GM21723 (cell line): Measurements from ENCODE around the gene PIEZO2.

ENCODE experiments used
- ATAC-seq: cut with Tn5 transposase; IDR thresholded peaks from one replicate; pipeline ENCODE4 v1.9.1; 2021; ENCODE audit warnings: mild to moderate bottlenecking, moderate library complexity; ENCODE audit not compliant: unreplicated experiment

PIEZO2 gene

GRCh38 chr18:11114653-11115052, 34.7 kb downstream of the PIEZO2 start:
- ATAC-seq = no peak

DNA sequence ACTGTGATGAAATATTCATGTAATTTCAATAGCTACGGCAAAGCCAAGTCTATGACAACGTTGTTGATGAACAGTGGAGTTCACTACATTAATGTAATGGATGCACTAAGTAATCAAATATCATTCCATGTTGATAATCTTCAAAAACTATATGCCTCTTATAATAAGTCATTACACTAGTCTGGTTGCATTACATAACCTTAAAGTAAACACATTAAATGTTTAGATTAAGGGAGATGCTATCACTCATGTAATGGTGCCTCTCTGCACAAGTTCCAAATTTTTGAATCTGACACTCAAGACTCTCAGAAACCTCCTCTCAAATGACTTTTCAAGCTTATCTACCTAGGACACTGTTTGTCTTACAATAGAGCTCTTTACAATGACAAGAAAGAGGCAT, 35.4 kb downstream of the PIEZO2 start:
- no peak for ATAC-seq

DNA sequence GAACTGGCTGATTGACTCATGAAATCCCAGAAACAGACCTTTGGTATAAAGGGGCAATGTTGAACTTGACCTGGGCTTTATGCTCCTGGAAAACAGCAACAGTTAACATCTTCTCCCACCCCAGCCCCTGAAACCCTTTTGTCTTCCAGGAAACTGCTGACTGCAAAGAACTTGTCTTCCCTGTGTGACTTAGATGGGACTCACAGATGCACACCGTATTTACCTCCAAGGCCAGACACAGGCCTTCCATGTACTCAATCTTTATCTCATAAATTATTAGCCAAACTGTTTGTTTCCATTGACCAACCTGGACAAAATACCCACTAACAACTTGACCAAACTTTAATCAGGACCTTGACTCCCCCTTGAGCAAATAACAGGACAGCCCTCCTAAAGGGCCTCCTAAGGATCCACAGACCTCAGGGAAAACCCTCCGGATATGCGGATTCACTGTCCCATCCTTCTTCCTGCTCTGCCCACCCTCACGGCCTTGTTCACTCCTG, 36.3 kb downstream of the PIEZO2 start:
- no peak for ATAC-seq

- ATAC-seq = no peak
These were observed 37.1 kb downstream of the PIEZO2 start for GRCh38 chr18:11112286-11112685.

DNA sequence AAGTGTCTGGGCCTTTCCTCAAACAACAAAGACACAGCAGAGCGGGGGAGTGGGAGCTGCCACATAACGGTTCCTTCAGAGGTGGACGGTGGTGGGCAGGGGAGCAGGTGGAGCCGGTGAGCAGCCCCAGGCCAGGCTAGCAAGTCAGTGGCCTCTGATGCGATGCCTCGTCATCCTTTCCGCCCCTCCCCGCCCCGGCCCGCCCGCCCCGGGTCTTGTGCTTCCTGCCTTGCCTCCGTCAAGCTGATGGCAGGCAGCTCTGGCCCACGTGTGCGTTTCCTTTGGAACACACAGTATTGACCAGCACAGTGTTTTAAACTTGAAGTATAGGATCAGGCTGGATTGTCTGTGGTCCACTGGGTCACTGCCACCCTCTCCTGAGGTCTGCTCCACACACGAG, 38.9 kb downstream of the PIEZO2 start:
- ATAC-seq = no peak

DNA sequence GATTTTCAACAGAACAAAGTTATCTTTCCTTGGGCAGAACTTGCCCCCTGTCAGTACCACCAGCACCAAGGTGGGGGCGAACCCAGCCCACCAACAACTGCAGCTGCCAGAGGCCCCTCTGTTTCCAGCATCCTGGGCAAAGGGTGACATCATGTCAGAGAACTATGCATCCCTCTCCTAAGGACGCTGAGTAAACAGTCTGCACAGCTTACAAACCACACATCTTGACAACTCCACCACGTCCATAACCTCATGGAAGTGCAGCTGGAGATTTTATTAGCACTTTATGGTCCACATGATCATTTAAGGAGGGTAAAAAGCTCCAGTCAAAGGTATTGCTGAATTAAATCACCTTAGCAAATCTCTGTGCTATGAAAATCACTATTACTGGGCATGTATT, 40.4 kb downstream of the PIEZO2 start:
- ATAC-seq = no peak

GRCh38 chr18:11106894-11107293, 42.5 kb downstream of the PIEZO2 start:
- ATAC-seq = no peak

GRCh38 chr18:11105463-11105862, 43.9 kb downstream of the PIEZO2 start:
- no peak for ATAC-seq

GRCh38 chr18:11104307-11104706, 45.1 kb downstream of the PIEZO2 start:
- ATAC-seq = no peak

DNA sequence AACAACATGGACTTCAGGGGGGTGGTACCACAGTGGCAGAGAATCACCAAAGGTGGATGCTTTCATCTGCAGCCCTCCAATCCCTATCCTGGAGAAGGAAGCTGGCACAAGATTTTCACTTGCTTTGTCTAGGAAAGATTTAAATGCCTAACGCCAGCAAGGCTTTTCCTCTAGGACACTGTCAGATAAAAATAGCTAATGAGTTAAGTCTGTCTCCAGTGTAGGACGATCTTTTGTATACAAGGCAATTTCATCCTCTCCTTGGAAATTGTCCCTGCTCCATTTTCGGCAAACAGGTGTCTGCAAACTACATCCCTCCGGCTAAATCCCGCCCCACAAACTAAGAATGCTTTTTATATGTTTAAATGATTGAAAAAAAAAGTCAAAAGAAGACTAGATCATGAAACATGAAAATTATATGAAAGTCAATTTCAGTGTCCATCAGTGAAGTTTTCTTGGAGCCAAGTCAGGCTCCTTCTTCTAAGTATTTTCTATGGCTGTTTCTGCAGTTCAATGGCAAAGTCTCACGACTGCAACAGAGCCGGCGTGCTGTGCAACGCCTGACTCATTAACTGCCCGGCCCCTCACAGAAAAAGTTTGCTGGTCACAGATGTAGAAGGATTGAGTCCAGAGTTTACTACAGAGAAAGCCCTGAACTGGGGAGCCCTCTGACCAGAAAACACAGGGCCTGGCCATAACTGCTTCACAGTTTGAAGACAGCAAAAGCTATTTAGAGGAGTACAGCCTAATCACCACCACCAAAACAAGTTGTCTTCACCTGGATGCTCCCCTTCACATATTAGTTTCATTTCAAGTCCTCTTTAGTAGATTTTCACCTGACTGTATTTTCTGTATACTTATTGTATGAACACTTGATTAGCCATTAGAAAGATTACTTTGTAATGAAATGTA, 52.3 kb downstream of the PIEZO2 start:
- ATAC-seq = no peak

DNA sequence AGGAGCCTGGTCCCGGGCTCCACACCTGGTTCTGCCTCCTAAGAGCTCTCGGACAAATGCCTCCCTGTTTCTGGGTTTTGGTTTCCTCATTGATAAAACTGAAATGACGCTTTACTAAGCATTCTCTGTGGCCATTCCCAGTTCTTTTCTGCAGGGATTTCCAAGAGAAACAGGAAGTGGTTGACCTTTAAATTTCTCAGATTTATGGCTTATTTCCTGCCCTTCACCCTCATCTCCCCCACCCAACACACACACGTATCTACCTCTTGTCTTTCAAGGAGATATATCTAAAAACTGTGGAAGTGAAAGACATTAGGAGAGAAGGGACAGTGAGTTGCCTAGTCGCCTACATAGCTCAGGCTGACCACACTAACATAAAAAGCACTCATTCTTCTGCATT, 53.0 kb downstream of the PIEZO2 start:
- ATAC-seq = no peak

GRCh38 chr18:11095674-11096293, 53.6 kb downstream of the PIEZO2 start:
- ATAC-seq = no peak

DNA sequence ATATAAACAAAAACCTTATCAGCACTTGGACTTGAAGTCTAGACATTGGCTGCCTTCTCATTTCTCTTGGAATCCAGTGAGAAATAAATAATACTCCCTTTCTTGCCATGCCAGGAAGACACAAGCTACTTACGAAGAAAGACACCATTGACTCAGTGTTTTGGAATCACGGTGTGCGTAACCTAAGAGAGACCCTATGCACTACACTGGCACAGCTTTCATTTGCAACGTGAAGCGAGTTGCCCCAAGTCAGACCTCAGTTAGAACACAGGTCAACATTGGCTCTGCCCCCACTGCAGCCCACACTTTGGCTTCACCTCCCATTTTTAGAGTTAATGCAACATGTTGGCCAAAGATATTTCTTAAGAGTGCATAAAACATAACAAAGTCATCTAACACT, 54.2 kb downstream of the PIEZO2 start:
- ATAC-seq = no peak

DNA sequence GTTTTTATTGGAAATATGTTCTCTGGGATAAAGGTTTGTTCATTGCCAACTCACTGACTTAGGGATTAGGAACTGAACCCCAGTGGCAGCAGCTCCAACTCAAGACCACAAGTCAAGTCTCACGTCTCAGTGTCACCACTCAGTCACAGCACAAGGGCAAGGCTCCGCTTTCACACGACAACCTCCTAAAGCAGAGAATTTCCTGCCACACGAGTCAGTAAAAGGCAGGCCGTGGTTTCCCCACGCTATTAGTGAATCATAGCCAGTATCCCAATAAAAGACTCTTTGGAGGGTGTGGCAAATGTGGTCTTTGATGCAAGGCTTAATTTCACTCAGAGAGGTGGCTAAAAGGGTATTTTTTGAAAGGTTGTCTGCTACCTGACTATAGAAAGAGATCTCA, 57.6 kb downstream of the PIEZO2 start:
- no peak for ATAC-seq

DNA sequence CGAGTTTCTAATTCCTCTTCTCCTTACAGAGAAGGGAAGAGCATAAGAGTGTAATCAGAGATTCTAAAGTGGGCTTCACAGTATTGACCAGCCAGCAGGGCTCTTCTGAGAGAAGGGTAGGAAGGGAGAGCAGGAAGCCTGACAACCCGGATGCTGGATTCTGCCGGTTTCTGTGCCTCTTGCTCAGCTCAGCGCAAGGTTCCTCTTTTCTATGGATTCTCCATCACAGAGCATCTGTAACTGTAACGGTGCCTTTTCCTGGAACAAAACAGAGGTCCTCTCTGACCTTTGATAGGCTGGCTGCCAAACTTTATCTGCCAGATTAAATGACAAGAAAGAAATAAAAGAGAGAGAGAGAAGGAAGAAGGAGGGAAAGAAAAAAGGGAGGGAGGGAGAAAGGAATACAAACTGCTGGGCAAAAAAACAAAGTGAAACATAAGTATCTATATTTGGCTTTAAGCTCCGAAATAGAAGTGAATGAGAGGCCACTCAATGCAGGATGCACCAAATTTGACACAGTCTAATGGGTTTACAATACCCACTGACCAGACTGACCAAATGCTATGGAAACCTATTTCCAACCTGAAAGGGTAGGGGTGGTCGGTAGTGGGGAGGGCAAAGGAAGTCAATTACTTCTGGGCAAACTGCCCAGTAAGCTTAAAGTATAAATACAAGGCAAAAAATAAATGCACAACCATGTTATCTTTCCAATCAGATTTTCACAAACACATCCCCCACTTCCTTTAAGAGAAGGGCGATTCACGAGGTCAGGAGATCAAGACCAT, 59.2 kb downstream of the PIEZO2 start:
- no peak for ATAC-seq

DNA sequence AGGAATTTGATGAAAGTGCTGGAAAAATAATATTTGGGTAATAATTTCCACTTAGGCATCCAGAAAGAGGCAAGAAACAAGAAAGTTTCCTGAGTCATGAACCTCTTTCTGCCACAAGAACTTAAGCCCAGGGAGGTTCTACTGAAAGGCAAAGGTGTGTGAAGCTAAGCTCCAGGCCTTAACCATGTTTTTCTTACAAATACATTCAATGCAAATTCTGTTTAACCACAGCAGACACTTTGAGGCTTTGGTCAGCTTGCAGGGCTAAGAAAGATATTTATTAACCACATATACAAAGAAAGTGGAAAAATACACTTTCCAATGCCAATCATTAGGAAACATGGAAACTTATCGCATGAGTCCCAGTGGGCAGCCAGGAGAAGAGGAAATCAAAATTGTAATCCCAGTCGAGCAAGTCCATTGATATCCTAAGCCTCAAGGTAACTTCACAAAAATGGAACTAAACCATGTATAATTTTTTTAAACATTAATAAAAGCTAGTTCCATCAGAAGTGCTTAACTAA, 68.3 kb downstream of the PIEZO2 start:
- ATAC-seq = no peak

DNA sequence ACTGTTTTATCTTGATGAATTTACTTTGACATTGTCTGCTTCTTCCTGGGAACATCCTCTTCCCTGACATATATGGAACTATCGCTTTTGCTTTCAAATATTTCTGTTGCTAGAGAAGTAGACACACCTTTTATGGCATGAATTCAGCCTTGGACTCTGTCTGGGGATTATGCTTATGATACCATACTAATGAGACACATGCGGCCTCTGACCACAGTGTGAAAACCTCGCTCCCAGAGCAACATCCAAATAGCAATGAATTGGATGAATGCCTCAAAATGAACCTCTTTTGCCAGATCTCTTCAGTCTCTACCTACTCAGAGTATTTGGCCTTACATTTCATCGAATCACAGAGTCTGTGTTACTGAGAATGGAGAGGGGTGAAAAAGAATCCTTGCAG, 70.9 kb downstream of the PIEZO2 start:
- ATAC-seq = no peak

- ATAC-seq = no peak
These were observed 71.7 kb downstream of the PIEZO2 start for GRCh38 chr18:11077548-11078187.

GRCh38 chr18:11074889-11075288, 74.5 kb downstream of the PIEZO2 start:
- ATAC-seq = no peak

DNA sequence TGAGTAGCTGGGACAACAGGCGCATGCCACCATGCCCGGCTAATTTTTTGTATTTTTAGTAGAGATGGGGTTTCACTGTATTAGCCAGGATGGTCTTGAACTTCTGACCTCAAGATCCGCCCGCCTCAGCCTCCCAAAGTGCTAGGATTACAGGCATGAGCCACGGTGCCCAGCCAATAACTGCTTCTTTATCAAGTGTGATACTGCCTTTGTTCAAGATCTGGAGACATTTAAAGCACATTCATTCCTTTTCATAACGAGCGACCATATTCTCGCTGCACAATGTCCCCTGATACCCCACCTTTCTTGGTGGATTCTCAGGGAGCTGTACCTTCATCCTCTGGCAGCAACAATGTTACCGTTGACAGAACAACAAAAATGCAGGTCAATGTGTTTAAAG, 75.4 kb downstream of the PIEZO2 start:
- no peak for ATAC-seq

DNA sequence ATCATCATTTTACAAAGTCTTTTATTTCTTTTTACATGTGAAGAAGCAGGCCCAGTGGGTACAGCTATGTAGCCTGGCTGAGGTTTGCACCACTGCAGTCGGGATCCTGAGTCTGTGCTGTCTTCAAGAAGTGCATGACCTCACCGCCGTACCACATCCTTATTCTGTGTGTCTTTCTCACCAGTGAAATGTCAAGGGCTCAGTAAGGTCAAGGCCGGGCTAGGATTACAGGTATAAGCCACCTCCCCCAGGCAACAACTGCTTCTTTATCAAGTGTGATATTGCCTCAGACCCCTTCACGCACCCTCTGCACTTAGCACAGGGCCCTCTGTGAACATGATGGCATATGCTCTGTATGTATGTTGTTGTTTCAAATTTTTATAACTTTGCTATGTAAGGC, 76.7 kb downstream of the PIEZO2 start:
- no peak for ATAC-seq
